GM19193 (cell line): ENCODE results near the gene C1orf232.

Experiments
- POLR2A ChIP-seq: IDR thresholded peaks from 4 replicates; pipeline ENCODE4 v1.6.1; 2011; ENCODE audit not compliant: insufficient read depth, insufficient read length; ENCODE audit errors: extremely low read depth

The C1orf232 gene

DNA sequence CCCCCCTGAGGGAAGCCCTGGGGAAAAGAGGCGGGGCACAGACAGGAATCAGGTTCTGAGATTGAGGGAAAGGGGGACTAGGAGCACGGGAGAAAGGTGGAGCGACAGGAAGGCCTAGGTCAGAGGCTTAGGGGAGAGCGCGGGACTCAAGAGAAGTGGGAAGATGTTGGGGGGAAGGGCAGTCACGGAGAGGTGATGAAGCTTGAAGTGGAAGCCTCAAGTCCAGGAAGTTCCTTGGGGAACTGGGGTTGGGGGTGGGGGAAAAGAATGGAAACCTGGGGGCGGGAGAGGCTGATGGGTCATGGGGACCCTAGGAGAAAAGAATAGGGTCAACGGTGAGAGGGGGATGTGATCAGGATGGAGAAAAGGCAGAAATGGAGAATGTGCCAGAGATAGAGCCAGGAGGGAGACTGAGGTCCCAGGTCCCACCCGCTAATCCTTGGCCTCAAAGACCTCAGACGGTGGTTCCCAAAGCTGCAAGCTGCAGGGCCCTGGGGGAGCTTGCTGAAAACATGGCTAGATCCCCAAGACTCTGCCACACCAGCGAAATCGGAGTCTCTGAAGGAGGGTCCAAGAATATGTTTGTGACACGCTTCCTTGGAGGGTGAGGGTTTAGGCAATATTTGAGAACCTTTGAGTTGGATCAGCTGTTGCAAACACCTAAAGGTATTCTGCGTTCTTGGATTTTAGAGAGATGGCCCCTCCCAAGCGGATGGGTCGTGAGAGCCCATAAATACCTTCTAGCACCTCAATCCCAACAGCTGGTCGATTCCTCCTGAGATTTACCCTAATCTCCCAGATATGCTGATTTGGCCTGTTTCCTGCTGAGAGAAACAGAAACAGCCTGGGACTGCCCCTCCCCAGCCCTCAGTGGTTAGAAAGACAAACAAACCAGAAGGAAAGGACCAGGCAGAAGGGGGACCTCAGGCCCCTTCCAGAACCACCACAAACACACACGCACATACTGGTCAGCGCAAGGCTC is 3.6 kb downstream of the C1orf232 start:
- no peak for TF ChIP-seq POLR2A

DNA sequence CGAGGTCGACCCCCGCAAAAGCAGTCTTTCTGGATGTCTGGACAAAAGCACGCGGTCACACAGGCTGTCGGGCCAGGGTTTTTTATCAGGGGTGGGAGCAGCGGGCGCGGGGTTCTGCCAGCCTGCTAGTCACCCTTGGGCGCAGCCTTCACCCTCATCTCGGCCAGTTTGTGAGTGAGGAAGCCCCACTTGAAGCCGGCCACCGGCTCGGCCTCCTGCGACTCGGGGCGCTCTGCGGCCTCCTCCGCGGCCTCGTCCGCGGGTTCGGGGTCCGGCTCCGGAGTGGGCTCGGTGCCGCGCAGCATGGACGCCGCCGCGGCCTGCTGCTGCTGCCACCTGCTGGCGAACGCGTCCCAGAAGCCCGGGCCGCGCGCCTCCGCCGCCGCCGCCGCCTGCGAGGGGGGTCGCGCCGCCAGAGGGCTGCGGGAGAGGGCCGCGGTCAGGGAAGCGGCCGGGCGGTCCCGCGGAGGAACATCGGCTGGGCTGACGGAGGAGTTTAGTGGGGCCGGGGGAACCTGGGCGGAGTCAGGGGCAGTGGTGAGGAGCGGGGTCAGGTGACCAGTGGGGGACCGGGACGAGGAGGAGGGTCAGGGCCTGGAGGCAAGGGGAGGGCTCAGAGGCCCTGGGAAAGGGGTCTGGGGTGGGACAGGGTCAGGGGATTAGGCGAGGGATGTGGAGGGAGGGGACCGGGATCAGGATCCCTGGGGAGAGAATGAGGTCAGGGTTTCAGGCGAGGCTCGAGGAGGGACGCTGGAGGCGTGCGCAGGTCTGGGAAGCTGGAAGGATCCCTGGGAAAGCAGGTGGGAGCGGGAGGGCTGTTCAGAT is 4.5 kb downstream of the C1orf232 start:
- no peak for TF ChIP-seq POLR2A

- TF ChIP-seq POLR2A: no peak
These were observed 5.1 kb downstream of the C1orf232 start for GRCh38 chr1:26163684-26164035.

- TF ChIP-seq POLR2A: no peak
These were observed 6.5 kb downstream of the C1orf232 start for GRCh38 chr1:26162220-26162709.

DNA sequence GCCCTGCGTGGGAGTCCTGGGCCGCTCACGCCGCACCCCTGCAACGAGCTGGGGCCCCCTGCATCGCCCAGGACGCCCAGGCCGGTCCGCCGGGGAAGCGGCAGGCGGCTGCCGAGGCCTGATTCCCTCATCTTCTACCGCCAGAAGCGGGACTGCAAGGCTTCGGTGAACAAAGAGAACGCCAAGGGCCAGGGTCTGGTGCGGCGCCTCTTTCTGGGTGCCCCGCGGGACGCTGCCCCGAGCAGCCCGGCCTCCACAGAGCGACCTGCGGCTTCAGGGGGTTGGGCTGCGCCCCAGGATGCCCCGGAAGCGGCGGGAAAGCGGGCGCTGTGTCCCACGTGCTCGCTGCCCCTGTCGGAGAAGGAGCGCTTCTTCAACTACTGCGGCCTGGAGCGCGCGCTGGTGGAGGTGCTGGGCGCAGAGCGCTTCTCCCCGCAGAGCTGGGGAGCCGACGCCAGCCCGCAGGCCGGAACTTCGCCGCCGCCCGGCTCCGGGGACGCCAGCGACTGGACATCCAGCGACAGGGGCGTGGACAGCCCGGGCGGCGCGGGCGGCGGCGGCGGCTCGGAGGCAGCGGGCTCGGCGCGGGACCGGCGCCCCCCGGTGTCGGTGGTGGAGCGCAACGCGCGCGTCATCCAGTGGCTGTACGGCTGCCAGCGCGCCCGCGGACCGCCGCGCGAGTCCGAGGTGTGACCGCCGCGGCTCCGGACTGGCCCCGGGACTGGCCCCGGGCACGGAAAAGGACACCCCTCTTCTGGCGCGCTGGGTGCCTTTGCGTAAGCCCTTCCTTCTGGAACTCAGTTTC is 7.1 kb downstream of the C1orf232 start:
- no peak for TF ChIP-seq POLR2A

- no peak for TF ChIP-seq POLR2A
These were observed 8.0 kb downstream of the C1orf232 start for GRCh38 chr1:26160527-26161414.

DNA sequence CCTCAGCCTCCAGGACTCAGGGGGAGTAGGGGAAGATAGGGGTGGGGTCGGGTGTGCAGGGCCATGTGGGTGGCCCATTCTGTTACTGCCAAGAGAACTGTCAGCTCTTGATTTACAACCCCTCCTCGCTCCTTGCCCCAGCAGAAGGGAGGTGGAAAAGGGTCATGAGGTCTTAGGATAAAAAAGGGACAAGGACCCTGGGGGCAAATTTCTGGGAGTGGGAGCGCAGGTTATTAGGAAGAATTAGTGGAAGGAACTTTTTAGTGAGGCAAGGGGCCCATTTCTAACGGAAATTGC is 9.1 kb downstream of the C1orf232 start:
- no peak for TF ChIP-seq POLR2A

DNA sequence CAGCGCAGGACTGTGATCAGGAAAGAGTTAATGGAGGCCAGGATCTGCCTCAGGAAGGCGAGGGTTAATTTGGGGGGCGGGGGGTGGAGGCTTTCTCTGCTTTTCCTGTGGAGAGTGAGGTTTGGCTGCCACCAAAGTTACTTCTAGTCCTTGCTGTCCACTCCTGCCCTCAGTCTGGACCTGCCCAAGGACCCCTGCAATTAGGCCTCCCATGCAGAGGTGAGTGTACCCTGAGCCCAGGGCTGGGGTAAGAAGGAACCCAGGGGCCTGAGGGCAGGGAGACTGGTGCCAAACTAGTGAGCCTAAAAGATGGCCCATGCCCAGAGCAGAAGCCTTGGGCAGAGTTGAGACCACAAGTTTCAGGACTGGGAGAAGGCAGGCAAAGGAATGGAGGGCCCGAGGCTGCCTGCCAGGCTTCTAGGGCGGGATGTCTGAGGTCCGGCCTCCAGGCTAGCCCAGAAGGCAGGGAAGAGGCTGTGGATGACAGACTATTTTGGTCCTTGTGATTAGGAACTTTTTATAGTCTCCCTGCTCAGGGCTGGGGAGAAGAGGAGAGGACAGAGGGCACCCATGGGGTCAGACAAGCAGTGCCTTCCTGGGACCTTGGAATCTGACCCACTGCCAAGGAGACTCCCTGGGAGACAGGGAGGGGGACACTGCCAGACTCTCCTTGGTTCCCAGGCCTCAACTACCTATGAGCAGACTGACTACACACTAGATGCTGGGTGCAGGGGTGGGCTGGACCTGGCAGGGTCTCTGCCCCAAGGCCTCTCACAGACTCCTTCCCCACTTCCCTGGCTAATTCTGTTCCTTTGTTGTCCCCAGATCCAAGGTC is 9.6 kb downstream of the C1orf232 start, which contains the start of gene FAM110D:
FAM110D (plus strand) TSS at position 172 of the 835 bp plus-strand sequence. CDS start 2,213 bp downstream, outside the sequence.
- TF ChIP-seq POLR2A: no peak

DNA sequence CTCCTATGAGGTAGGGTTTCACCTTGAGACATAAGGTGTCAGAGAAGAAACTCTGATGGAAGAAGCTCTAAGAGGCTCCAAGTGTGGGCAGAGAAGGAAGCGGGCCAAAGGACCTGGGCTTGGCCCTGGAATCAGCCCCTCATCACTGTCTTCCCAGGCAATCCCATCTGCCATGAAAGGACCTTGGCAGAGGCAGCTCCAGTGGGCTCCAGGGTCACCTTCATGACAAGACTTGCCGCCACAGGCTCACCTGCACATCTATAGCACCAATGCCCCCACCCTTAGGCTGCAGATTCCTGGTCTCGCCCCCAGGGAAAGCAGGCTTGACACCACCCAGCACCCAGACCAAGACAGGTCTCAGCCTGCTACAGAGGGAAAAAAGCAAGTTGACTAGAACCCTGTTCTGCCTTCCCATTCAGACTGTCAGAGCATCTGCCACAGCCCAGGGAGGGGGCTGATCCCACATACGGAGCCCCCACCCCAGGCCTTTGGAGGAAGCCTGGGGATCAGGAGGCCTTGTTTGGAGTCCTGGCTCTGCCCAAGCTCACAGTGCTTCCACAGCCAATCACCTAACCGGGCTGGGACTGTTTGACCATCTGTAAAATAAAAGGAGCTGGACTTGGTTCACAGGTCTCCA is 10.4 kb downstream of the C1orf232 start:
- no peak for TF ChIP-seq POLR2A

DNA sequence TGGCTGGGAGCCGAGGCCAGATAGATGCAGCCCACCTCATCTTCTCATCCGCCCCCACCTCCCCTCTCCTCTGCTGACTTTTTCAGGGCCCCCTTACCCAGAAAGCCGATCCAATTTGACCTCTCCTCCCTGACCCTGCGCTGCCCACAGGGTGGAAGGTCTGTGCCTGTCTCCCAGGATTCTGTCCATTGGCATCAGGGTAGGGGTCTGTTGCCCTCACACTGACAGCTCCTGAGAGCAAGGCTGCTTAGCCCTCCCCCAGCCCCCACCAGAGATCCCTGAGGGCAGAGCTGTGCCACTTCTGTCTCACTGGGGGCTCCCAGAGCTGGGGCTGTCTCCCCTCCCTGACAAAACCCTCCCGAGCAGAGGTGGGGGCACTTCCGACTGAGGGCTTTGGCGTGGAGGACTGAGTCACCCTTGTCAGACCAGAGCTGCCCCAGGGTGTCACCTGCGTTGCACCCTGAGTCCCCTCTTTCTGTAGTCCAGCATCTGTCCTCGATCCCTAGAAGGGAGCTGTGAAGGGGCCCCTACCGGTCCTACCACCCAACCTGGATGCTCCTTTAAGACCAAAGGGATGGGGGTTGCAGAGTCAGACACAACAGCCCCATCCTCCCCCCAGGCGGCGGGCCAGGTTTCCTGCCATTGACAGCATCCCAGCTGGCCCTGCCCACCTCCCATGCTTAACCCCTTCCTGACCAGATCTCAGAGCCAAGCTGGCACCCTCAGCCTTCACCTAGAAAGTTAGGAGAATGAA is 12.3 kb downstream of the C1orf232 start:
- no peak for TF ChIP-seq POLR2A

- no peak for TF ChIP-seq POLR2A
These were observed 13.1 kb downstream of the C1orf232 start for GRCh38 chr1:26155370-26156284.
